CD14-positive monocyte (primary cell): ENCODE measurements around the gene MUC5B. TPM values are rescaled to one million over a fixed set of nuclear protein-coding genes. Genes with fewer than 3 reads are reported as not detected.

Experiments
- DNase-seq, 3 donors: peaks; one replicate each; pipeline ENCODE4 v3.0.0-alpha.2; 2011 to 2022
- H2AFZ ChIP-seq: 2 replicates; pipeline ENCODE4 v1.6.0; 2012; ENCODE audit warnings: mild to moderate bottlenecking, low read depth, low read length, inconsistent platforms; ENCODE audit not compliant: insufficient read depth, poor library complexity, severe bottlenecking
- H3K27ac ChIP-seq, 2 donors: 1 replicate in 1 of 2; 2 replicates in 1 of 2; pipeline ENCODE4 v1.5.1; 2012 to 2013; ENCODE audit warnings: low read length in 2 of 2, control low read depth in 1 of 2, inconsistent platforms in 1 of 2, low read depth in 1 of 2, mild to moderate bottlenecking in 1 of 2
- H3K27me3 ChIP-seq, 2 donors: one replicate each; pipeline versions ENCODE4 v1.6.0 to v1.6.1; 2011 to 2013; ENCODE audit warnings: low read length in 2 of 2; ENCODE audit not compliant: control insufficient read depth in 2 of 2, insufficient read depth in 2 of 2
- H3K36me3 ChIP-seq, 2 donors: replicated peaks in 1 of 2; 1 replicate in 1 of 2; 2 replicates in 1 of 2; pipeline versions ENCODE4 v1.5.1 to v1.6.1; 2012 to 2013; ENCODE audit warnings: low read length in 2 of 2, control low read depth in 1 of 2, inconsistent platforms in 1 of 2, mild to moderate bottlenecking in 1 of 2; ENCODE audit not compliant: insufficient read depth in 2 of 2, control insufficient read depth in 1 of 2
- H3K4me1 ChIP-seq, 2 donors: 1 replicate in 1 of 2; 2 replicates in 1 of 2; pipeline versions ENCODE4 v1.5.1 to v1.6.1; 2012 to 2013; ENCODE audit warnings: low read length in 2 of 2, control low read depth in 1 of 2, inconsistent platforms in 1 of 2, mild to moderate bottlenecking in 1 of 2, moderate library complexity in 1 of 2; ENCODE audit not compliant: insufficient read depth in 2 of 2, control insufficient read depth in 1 of 2
- H3K4me2 ChIP-seq: replicated peaks from 2 replicates; pipeline ENCODE3; 2012; ENCODE audit warnings: low read length, moderate library complexity, mild to moderate bottlenecking; ENCODE audit not compliant: poor library complexity, severe bottlenecking; ENCODE audit errors: extremely low read depth
- H3K4me3 ChIP-seq, 3 experiments: fragments of 200-600 bp in 1 of 3; sonication (generic) in 1 of 3; replicated peaks in 1 of 3; 1 replicate in 2 of 3; 2 replicates in 1 of 3; pipeline ENCODE4 v1.5.1; 2011 to 2013; ENCODE audit warnings: low read length in 3 of 3, mild to moderate bottlenecking in 3 of 3, control low read depth in 2 of 3, low read depth in 2 of 3, inconsistent platforms in 1 of 3, moderate library complexity in 1 of 3
- H3K79me2 ChIP-seq: 2 replicates; pipeline ENCODE4 v1.6.0; 2012; ENCODE audit warnings: mild to moderate bottlenecking, control low read depth, inconsistent platforms, low read length, moderate library complexity; ENCODE audit not compliant: insufficient read depth
- H3K9ac ChIP-seq: 2 replicates; pipeline ENCODE4 v1.6.0; 2017; ENCODE audit warnings: low read length, mild to moderate bottlenecking; ENCODE audit not compliant: insufficient read depth, poor library complexity, severe bottlenecking
- H3K9me3 ChIP-seq, 2 donors: replicated peaks in 1 of 2; 1 replicate in 1 of 2; 2 replicates in 1 of 2; pipeline versions ENCODE4 v1.5.1 to v1.6.1; 2012 to 2013; ENCODE audit warnings: low read length in 2 of 2, control low read depth in 1 of 2; ENCODE audit not compliant: control insufficient read depth in 1 of 2, insufficient read depth in 1 of 2
- H4K20me1 ChIP-seq: 2 replicates; pipeline ENCODE4 v1.6.0; 2012; ENCODE audit warnings: mild to moderate bottlenecking, low read length, control low read depth, moderate library complexity; ENCODE audit not compliant: insufficient read depth
- H3K27ac Mint-ChIP-seq, 7 donors: one replicate each; pipeline ENCODE4 v1.8.0; 2020; ENCODE audit warnings: mild to moderate bottlenecking in 7 of 7, mixed read lengths in 7 of 7, moderate library complexity in 6 of 7, inconsistent platforms in 2 of 7
- H3K27me3 Mint-ChIP-seq, 3 donors: one replicate each; pipeline ENCODE4 v1.8.0; 2021 to 2022; ENCODE audit warnings: low read depth in 3 of 3, mild to moderate bottlenecking in 3 of 3, mixed read lengths in 3 of 3, moderate library complexity in 3 of 3, inconsistent platforms in 1 of 3
- H3K36me3 Mint-ChIP-seq, 2 donors: one replicate each; pipeline ENCODE4 v1.8.0; 2020; ENCODE audit warnings: mixed read lengths in 2 of 2, inconsistent platforms in 1 of 2, mild to moderate bottlenecking in 1 of 2
- H3K4me1 Mint-ChIP-seq: one replicate; pipeline ENCODE4 v1.8.0; 2020; ENCODE audit warnings: mild to moderate bottlenecking, mixed read lengths
- H3K4me3 Mint-ChIP-seq, 2 donors: one replicate each; pipeline ENCODE4 v1.8.0; 2020; ENCODE audit warnings: mild to moderate bottlenecking in 2 of 2, mixed read lengths in 2 of 2, moderate library complexity in 1 of 2
- H3K9me3 Mint-ChIP-seq, 7 donors: one replicate each; pipeline ENCODE4 v1.8.0; 2020 to 2022; ENCODE audit warnings: mixed read lengths in 7 of 7, mild to moderate bottlenecking in 6 of 7, moderate library complexity in 6 of 7, inconsistent platforms in 2 of 7
- whole genome bisulfite sequencing: methylation state at CpG from one replicate; pipeline ENCODE4 v1.1.5; 2013; ENCODE audit warnings: missing lambda C conversion rate; ENCODE audit not compliant: insufficient coverage; 5-methylcytosine and 5-hydroxymethylcytosine counted together
- intact Hi-C, 2 donors: fragments of 100-400 bp; cut with micrococcal nuclease; formaldehyde crosslinking; loops; one replicate each; pipeline versions ENCODE4 v1.15.0 to v1.15.1; 2023
- polyA plus RNA-seq, 3 donors: library from polyadenylated mRNA; depleted of rRNA in 1 of 3; unstranded in 2 of 3; stranded (reverse) in 1 of 3; fragments of 300-500 nt in 2 of 3; fragments of >200 nt in 1 of 3; fragmentation: Illumina TruSeq in 2 of 3; gene quantifications; 1 replicate in 2 of 3; 2 replicates in 1 of 3; pipeline ENCODE4 v1.2.3, GENCODE V29; 2012 to 2021
- TF ChIP-seq, protein P1 (sequence below): fragments of 200-600 bp; IDR thresholded peaks from one replicate; pipeline ENCODE4 v1.8.0; 2022; ENCODE audit warnings: antibody characterized with exemption, mild to moderate bottlenecking

Gene MUC5B
- polyA plus RNA-seq, 3 donors = not detected

DNA sequence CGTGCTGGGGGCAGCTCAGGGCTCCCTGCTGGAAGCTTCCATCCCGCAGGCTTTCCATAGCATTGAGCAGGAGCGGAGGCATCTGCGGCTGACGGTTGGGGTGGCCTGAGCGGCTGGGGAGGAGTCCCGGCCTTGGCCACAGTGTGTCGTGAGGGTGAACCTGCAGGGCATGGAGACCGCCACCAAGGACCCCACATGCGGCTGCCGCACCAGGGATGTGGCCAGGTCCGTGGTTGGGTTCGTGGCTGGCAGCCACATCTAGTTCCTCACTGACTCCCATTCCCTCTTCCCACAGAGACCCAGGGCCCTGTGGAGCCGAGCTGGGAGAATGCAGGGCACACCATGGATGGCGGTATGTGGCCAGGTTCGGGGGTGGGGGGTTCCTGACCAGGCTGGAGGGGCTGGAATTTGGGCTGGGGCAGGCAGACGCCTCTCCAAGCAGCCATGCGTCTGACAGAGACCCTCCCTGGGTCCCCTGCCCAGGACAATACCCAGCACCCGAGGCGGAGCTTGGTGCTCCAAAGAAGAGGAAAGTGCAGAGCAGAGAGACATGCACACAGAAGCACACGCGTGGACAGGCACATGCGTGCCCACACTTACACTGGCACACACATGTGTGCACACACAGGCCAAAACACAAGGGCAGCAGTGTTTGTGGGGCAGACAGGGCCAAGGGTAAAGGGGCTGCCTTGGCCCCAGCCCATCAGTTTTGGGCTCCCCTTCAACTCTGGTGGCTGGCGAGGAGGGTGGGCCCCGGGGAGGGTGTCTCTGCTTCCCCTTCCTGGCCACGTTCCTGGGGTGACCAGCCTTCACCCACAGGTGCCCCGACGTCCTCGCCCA is 2.7 kb downstream of the MUC5B start:
- H2AFZ ChIP-seq = no peak overlapping the region
- no peak overlapping the region for H3K4me3 ChIP-seq
- intact Hi-C loops = no loop called here
- no peak overlapping the region for H3K4me2 ChIP-seq
- TF ChIP-seq, protein P1, sequence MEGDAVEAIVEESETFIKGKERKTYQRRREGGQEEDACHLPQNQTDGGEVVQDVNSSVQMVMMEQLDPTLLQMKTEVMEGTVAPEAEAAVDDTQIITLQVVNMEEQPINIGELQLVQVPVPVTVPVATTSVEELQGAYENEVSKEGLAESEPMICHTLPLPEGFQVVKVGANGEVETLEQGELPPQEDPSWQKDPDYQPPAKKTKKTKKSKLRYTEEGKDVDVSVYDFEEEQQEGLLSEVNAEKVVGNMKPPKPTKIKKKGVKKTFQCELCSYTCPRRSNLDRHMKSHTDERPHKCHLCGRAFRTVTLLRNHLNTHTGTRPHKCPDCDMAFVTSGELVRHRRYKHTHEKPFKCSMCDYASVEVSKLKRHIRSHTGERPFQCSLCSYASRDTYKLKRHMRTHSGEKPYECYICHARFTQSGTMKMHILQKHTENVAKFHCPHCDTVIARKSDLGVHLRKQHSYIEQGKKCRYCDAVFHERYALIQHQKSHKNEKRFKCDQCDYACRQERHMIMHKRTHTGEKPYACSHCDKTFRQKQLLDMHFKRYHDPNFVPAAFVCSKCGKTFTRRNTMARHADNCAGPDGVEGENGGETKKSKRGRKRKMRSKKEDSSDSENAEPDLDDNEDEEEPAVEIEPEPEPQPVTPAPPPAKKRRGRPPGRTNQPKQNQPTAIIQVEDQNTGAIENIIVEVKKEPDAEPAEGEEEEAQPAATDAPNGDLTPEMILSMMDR = no peak
- no peaks in the 10 kb centered on the region for H3K27me3 ChIP-seq
- H3K9me3 ChIP-seq = no peaks in the 10 kb centered on the region
- H3K9me3 Mint-ChIP-seq = no peaks in the 10 kb centered on the region
- no peaks in the 10 kb centered on the region for H4K20me1 ChIP-seq
- H3K79me2 ChIP-seq = no peaks in the 10 kb centered on the region
- no peaks in the 10 kb centered on the region for H3K36me3 ChIP-seq
- H3K4me1 ChIP-seq = no peaks in the 10 kb centered on the region
- H3K27ac ChIP-seq = no peak overlapping the region
- peak overlapping the region in 1 of 7 donors; percentile 57 for H3K27ac Mint-ChIP-seq
- H3K9ac ChIP-seq = no peak overlapping the region
- 69% methylated on average over 21 of the region's 29 CpGs for WGBS
- DNase-seq = no peak
- no peaks in the 10 kb centered on the region for H3K4me1 Mint-ChIP-seq
- peaks cover 3 to 8% (median 5%) of the 10 kb centered on the region in 3 donors for H3K27me3 Mint-ChIP-seq
- H3K36me3 Mint-ChIP-seq = no peaks in the 10 kb centered on the region
- H3K4me3 Mint-ChIP-seq = no peak overlapping the region

DNA sequence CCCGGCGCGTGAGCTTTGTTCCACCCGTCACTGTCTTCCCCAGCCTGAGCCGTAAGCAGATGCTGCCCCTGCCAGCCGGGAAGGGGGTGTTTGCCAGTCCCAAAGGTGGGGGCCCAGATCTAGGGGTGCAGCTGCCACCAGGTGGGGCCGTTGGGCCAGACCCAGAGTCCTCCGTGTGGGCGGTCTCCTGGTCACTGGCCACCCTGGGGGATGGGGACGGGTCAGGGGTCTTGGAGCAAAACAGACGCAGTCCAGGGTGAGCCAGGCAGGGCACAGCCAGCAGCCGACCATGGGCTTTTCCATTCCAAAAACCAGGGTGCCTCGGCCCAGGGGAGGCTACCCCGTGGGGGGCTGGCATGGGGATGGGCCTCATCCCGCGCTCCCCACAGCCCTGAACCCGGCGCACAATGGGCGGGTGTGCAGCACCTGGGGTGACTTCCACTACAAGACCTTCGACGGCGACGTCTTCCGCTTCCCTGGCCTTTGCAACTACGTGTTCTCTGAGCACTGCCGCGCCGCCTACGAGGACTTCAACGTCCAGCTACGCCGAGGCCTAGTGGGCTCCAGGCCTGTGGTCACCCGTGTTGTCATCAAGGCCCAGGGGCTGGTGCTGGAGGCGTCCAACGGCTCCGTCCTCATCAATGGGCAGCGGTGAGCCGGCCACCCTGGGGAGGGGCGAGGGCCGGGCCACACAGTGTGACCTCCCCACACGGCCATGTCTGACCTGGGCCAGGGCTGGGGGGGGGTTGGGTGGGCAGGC is 3.5 kb downstream of the MUC5B start:
- WGBS = 86% methylated on average over 40 of the region's 41 CpGs
- H2AFZ ChIP-seq = no peak overlapping the region
- H3K79me2 ChIP-seq = no peaks in the 10 kb centered on the region
- Mint-ChIP-seq H3K27ac (peak overlapping the region in 1 of 7 donors; percentile 57), H3K4me3 (no peak overlapping the region), H3K36me3 (no peaks in the 10 kb centered on the region), H3K9me3 (no peaks in the 10 kb centered on the region), H3K27me3 (peaks cover 0 to 12% (median 5%) of the 10 kb centered on the region in 3 donors), H3K4me1 (no peaks in the 10 kb centered on the region)
- H3K4me3 ChIP-seq = no peak overlapping the region
- H3K4me1 ChIP-seq = no peaks in the 10 kb centered on the region
- DNase-seq = no peak
- no peak overlapping the region for H3K4me2 ChIP-seq
- no peaks in the 10 kb centered on the region for H3K9me3 ChIP-seq
- H3K27ac ChIP-seq = no peak overlapping the region
- H4K20me1 ChIP-seq = no peaks in the 10 kb centered on the region
- no peak overlapping the region for H3K9ac ChIP-seq
- intact Hi-C loops = no loop called here
- no peaks in the 10 kb centered on the region for H3K36me3 ChIP-seq
- TF ChIP-seq, protein P1 = no peak
- H3K27me3 ChIP-seq = no peaks in the 10 kb centered on the region
